ENCODE results near the gene PIP4K2B.

PIP4K2B gene

GRCh38 chr17:38799501-38800236 is at the start of gene PIP4K2B:
PIP4K2B (minus strand) TSS chr17:38799556; CDS start chr17:38799424, 132 bp downstream.
- DNase-seq (ENCODE audit: extremely low read depth, low read depth) = peak; percentile 94
- H3K4me3 ChIP-seq (replicated peaks; ENCODE audit: low read depth, low read length) = peak within 1 kb of the TSS; percentile 74
- TF ChIP-seq, protein P1, sequence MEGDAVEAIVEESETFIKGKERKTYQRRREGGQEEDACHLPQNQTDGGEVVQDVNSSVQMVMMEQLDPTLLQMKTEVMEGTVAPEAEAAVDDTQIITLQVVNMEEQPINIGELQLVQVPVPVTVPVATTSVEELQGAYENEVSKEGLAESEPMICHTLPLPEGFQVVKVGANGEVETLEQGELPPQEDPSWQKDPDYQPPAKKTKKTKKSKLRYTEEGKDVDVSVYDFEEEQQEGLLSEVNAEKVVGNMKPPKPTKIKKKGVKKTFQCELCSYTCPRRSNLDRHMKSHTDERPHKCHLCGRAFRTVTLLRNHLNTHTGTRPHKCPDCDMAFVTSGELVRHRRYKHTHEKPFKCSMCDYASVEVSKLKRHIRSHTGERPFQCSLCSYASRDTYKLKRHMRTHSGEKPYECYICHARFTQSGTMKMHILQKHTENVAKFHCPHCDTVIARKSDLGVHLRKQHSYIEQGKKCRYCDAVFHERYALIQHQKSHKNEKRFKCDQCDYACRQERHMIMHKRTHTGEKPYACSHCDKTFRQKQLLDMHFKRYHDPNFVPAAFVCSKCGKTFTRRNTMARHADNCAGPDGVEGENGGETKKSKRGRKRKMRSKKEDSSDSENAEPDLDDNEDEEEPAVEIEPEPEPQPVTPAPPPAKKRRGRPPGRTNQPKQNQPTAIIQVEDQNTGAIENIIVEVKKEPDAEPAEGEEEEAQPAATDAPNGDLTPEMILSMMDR (IDR thresholded peaks at IDR 0.05; ENCODE audit: low read depth, low read length, missing control alignments) = no peak

- TF ChIP-seq, protein P1 (IDR thresholded peaks at IDR 0.05; ENCODE audit: low read depth, low read length, missing control alignments) = no peak
- DNase-seq (ENCODE audit: extremely low read depth, low read depth) = no peak
- no peak overlapping the region for H3K4me3 ChIP-seq (replicated peaks; ENCODE audit: low read depth, low read length)
Measured at GRCh38 chr17:38848557-38848891, 49.2 kb upstream of the PIP4K2B start.

DNA sequence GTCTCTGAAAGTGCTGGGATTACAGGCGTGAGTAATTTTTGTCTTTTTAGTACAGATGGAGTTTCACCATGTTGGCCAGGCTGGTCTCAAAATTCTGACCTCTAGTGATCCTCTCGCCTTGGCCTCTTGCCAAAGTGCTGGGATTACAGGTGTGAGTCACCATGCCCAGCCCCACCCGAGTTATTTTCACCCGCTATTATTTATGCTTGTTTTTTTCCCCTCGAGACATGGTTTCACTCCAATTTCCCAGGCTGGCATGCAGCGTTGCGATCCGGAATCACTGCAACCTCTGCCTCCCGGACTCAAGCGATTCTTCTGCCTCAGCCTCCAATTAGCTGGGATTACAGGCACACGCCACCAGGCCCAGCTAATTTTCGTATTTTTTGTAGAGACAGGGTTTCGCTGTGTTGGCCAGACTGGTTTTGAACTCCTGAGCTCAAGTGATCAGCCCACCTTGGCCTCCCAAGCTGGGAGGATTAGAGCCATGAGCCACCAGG is 45.0 kb upstream of the PIP4K2B start:
- TF ChIP-seq, protein P1 (IDR thresholded peaks at IDR 0.05; ENCODE audit: low read depth, low read length, missing control alignments) = no peak
- DNase-seq (ENCODE audit: extremely low read depth, low read depth) = no peak
- H3K4me3 ChIP-seq (replicated peaks; ENCODE audit: low read depth, low read length) = no peak overlapping the region

GRCh38 chr17:38825762-38826247 is 26.4 kb upstream of the PIP4K2B start:
- TF ChIP-seq, protein P1 (IDR thresholded peaks at IDR 0.05; ENCODE audit: low read depth, low read length, missing control alignments) = no peak
- peak overlapping the region; percentile 99 for H3K4me3 ChIP-seq (replicated peaks; ENCODE audit: low read depth, low read length)
- DNase-seq (ENCODE audit: extremely low read depth, low read depth) = no peak

DNA sequence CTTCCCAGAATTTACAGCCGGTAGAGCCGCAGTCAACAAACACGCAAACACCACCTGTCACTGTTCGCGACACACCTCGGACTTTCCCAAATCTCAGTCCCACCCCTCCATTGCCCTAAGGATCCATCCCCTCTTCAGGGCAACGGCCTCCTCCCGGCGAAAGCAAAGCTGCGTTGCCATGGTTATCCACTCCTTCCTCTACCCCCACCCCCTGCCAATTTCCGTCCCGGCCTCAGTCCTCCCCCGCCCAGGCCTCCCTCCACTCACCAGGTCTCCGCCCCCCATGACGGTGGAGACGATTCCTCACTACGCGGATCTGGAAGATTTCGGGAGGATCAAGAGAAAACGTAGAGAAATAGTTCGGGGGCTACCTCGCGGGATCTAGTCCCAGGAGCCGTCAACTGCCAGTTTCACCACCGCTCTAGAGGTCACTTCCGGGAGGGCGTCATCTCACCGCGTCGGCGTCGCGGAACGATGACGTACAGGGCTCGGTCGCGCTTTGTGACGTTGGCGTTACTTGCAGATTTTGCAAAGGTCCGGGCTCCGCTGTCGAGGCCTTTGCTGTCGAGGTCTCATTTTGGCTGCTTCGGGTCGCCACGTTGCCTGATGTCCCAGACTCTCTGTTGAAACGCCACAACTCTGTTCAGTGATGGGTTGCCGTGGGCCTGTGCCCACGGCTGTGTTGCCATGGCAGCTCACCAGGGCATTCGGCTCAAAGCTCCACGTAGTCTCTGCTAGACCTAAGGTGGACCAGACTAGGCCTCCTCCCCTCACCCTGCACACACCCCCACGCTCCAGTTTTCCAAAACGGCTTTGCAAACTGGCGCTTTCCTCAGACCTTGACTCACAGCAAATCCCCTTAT is 25.8 kb upstream of the PIP4K2B start, which contains the start of gene CWC25:
Gene CWC25 (minus strand): TSS at position 423 of the 863 bp plus-strand sequence. CDS start 138 bp downstream, at position 285.
- DNase-seq (ENCODE audit: extremely low read depth, low read depth) = peak; percentile 91
- H3K4me3 ChIP-seq (replicated peaks; ENCODE audit: low read depth, low read length) = peak within 1 kb of the TSS; percentile 99
- TF ChIP-seq, protein P1 (IDR thresholded peaks at IDR 0.05; ENCODE audit: low read depth, low read length, missing control alignments) = no peak

- TF ChIP-seq, protein P1 (IDR thresholded peaks at IDR 0.05; ENCODE audit: low read depth, low read length, missing control alignments) = peak; percentile 17
- H3K4me3 ChIP-seq (replicated peaks; ENCODE audit: low read depth, low read length) = no peak overlapping the region
- no peak for DNase-seq (ENCODE audit: extremely low read depth, low read depth)
Measured at GRCh38 chr17:38815576-38816193, 16.3 kb upstream of the PIP4K2B start.
